OCI-LY1 (cell line): ENCODE results near the gene FA2H.
"Not testable (repeated sequence)": the region's sequence is repeated elsewhere in the genome, so short reads cannot be mapped to it uniquely, and the experiment has no call there.

Experiments
- H2AFZ ChIP-seq: fragments of 200-600 bp; sonication (generic), shearing (Covaris generic); 2 replicates; pipeline ENCODE4 v1.6.0; 2014; ENCODE audit warnings: antibody characterized with exemption, mild to moderate bottlenecking, low read length
- H3F3A ChIP-seq: fragments of 200-600 bp; sonication (generic), shearing (Covaris generic); 2 replicates; pipeline ENCODE4 v1.6.0; 2014; ENCODE audit warnings: mild to moderate bottlenecking, antibody characterized with exemption, low read length, moderate library complexity; ENCODE audit not compliant: insufficient read depth
- H3K27ac ChIP-seq: fragments of 200-600 bp; sonication (generic); 2 replicates; pipeline ENCODE4 v1.5.1; 2014; ENCODE audit warnings: low read length, mixed run types, mild to moderate bottlenecking, low read depth; ENCODE audit not compliant: poor library complexity, severe bottlenecking
- H3K27me3 ChIP-seq: fragments of 200-600 bp; sonication (generic); 2 replicates; pipeline ENCODE4 v1.6.0; 2014; ENCODE audit warnings: antibody characterized with exemption, mild to moderate bottlenecking, low read length, moderate library complexity; ENCODE audit not compliant: insufficient read depth
- H3K36me3 ChIP-seq: fragments of 200-600 bp; sonication (generic); 2 replicates; pipeline ENCODE4 v1.6.1; 2014; ENCODE audit warnings: mild to moderate bottlenecking, antibody characterized with exemption, low read length, moderate library complexity, mixed read lengths; ENCODE audit not compliant: insufficient read depth
- H3K4me1 ChIP-seq: fragments of 200-600 bp; sonication (generic); 2 replicates; pipeline ENCODE4 v1.5.1; 2014; ENCODE audit warnings: mild to moderate bottlenecking, low read length, moderate library complexity; ENCODE audit not compliant: insufficient read depth, severe bottlenecking
- H3K4me2 ChIP-seq: fragments of 200-600 bp; sonication (generic), shearing (Covaris generic); 2 replicates; pipeline ENCODE4 v1.6.1; 2014; ENCODE audit warnings: low read length
- H3K4me3 ChIP-seq: fragments of 200-600 bp; sonication (generic); 2 replicates; pipeline ENCODE4 v1.5.1; 2014; ENCODE audit warnings: low read length, low read depth, mild to moderate bottlenecking, mixed read lengths; ENCODE audit not compliant: poor library complexity, severe bottlenecking
- H3K79me2 ChIP-seq: fragments of 200-600 bp; shearing (Covaris generic); 2 replicates; pipeline ENCODE4 v1.6.1; 2016; ENCODE audit warnings: mixed run types, low read length, mixed read lengths; ENCODE audit not compliant: insufficient read depth
- H3K9ac ChIP-seq: fragments of 200-600 bp; sonication (generic), shearing (Covaris generic); 2 replicates; pipeline ENCODE4 v1.6.1; 2014; ENCODE audit warnings: mild to moderate bottlenecking, low read length, mixed read lengths
- H3K9me2 ChIP-seq: fragments of 200-600 bp; sonication (generic), shearing (Covaris generic); 2 replicates; pipeline ENCODE4 v1.6.1; 2014; ENCODE audit warnings: low read depth, mild to moderate bottlenecking, low read length, mixed read lengths
- H3K9me3 ChIP-seq: fragments of 200-600 bp; shearing (Covaris generic); 2 replicates; pipeline ENCODE4 v1.6.1; 2014; ENCODE audit warnings: low read length, mixed read lengths
- H4K20me1 ChIP-seq: fragments of 200-600 bp; sonication (generic), shearing (Covaris generic); 2 replicates; pipeline ENCODE4 v1.6.0; 2016; ENCODE audit warnings: mild to moderate bottlenecking, low read length; ENCODE audit not compliant: insufficient read depth
- CTCF ChIP-seq: fragments of 200-600 bp; sonication (generic), shearing (Covaris generic); IDR thresholded peaks from 2 replicates; pipeline ENCODE4 v1.5.1; 2017; ENCODE audit warnings: mild to moderate bottlenecking, antibody characterized with exemption, low read length, moderate library complexity, mixed read lengths
- EZH2 ChIP-seq: fragments of 200-600 bp; sonication (generic), shearing (Covaris generic); IDR thresholded peaks from 2 replicates; pipeline ENCODE4 v1.8.0; 2017; ENCODE audit warnings: borderline replicate concordance, mixed run types, mild to moderate bottlenecking, antibody characterized with exemption, low read length, moderate library complexity, mixed read lengths

The FA2H gene

DNA sequence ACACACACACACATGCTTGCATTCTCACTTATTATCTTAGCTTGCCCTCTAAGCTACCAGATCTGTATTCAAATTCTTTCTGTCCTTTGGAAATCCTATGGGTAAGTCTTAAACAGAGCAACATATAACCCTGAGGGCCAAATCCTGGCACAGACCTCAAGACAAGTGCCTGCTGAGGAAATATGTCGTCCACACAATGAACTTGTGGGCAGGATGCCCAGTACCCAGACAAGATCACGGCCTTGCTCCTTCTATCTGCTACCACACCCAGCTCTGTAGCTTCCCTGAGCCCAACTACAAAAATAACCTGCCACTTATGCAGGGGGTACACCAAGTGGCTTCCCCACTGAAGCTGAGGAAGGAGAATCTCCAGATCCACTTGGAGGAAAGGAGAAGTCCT is 37.3 kb upstream of the FA2H start:
- H3F3A ChIP-seq, result no peaks in the 10 kb centered on the region
- no peaks in the 10 kb centered on the region for H4K20me1 ChIP-seq
- H3K4me1 ChIP-seq, result no peaks in the 10 kb centered on the region
- no peak overlapping the region for H3K9ac ChIP-seq
- no peak overlapping the region for H3K27ac ChIP-seq
- no peak overlapping the region for H2AFZ ChIP-seq
- no peaks in the 10 kb centered on the region for H3K36me3 ChIP-seq
- H3K9me3 ChIP-seq, result peaks cover 6% of the 10 kb centered on the region; the same call in 1 of the 2 replicates
- H3K27me3 ChIP-seq, result no peaks in the 10 kb centered on the region
- no peak for TF ChIP-seq EZH2
- TF ChIP-seq CTCF, result no peak
- H3K4me2 ChIP-seq, result no peak overlapping the region
- H3K9me2 ChIP-seq, result no peaks in the 10 kb centered on the region
- H3K79me2 ChIP-seq, result no peaks in the 10 kb centered on the region
- no peak overlapping the region for H3K4me3 ChIP-seq

- H3K4me2 ChIP-seq, H3K36me3 ChIP-seq, H3K9ac ChIP-seq, H3F3A ChIP-seq, H3K27me3 ChIP-seq, H2AFZ ChIP-seq, H3K79me2 ChIP-seq, H3K4me3 ChIP-seq, H3K27ac ChIP-seq, H4K20me1 ChIP-seq, H3K9me2 ChIP-seq, H3K4me1 ChIP-seq, H3K9me3 ChIP-seq: not testable (repeated sequence)
Measured at GRCh38 chr16:74811216-74811615, 36.6 kb upstream of the FA2H start.

GRCh38 chr16:74807052-74807646 is 32.5 kb upstream of the FA2H start:
- H3K27me3 ChIP-seq, result no peaks in the 10 kb centered on the region
- H3K27ac ChIP-seq, result no peak overlapping the region
- H3K4me3 ChIP-seq, result no peak overlapping the region
- no peaks in the 10 kb centered on the region for H3K36me3 ChIP-seq
- peaks cover 6% of the 10 kb centered on the region; the same call in 1 of the 2 replicates for H3K9me3 ChIP-seq
- H3F3A ChIP-seq, result no peaks in the 10 kb centered on the region
- no peaks in the 10 kb centered on the region for H3K79me2 ChIP-seq
- no peaks in the 10 kb centered on the region for H4K20me1 ChIP-seq
- H3K4me1 ChIP-seq, result no peaks in the 10 kb centered on the region
- TF ChIP-seq CTCF (no peak), EZH2 (no peak)
- no peak overlapping the region for H2AFZ ChIP-seq
- H3K9me2 ChIP-seq, result no peaks in the 10 kb centered on the region
- no peak overlapping the region for H3K4me2 ChIP-seq
- H3K9ac ChIP-seq, result no peak overlapping the region

DNA sequence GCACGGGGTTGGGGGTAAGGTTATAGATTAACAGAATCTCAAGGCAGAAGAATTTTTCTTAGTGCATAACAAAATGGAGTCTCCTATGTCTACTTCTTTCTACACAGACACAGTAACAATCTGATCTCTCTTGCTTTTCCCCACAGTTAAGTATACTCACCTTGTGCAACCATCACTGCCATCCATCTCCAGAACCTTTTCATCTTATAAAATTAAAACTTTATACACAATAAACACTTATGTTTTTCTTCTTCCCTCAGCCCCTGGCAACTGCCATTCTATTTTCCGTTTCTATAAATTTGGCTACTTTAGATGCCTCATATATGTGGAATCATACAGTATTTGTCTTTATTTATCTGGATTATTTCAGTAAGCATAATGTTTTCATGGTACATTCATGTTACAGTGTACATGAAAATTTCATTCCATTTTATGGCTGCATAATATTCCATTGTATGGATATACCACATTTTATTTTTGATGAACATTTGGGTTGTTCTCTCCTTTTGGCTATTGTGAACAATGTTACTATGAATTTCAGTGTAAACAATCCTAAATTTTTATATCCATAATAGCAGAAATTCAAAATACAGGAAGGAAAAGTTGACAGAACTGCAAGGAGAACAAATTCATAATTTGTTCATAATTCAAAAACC is 25.7 kb upstream of the FA2H start:
- no peak overlapping the region for H3K4me2 ChIP-seq

More for the DNA sequence above, 25.7 kb upstream of the FA2H start:
- H3F3A ChIP-seq, result no peaks in the 10 kb centered on the region
- H4K20me1 ChIP-seq, result no peaks in the 10 kb centered on the region
- H3K4me1 ChIP-seq, result no peaks in the 10 kb centered on the region
- no peak overlapping the region for H2AFZ ChIP-seq
- no peak overlapping the region for H3K27ac ChIP-seq
- H3K79me2 ChIP-seq, result no peaks in the 10 kb centered on the region
- H3K9me3 ChIP-seq, result no peaks in the 10 kb centered on the region
- no peak overlapping the region for H3K9ac ChIP-seq
- TF ChIP-seq EZH2, result no peak
- TF ChIP-seq CTCF, result no peak
- H3K9me2 ChIP-seq, result no peaks in the 10 kb centered on the region
- H3K27me3 ChIP-seq, result no peaks in the 10 kb centered on the region; the same call in 1 of the 2 replicates
- H3K4me3 ChIP-seq, result no peak overlapping the region
- H3K36me3 ChIP-seq, result no peaks in the 10 kb centered on the region
